ENCODE measurements around the gene SLC5A10.

Gene SLC5A10

GRCh38 chr17:19005137-19005773 is 53.3 kb downstream of the SLC5A10 start:
- DNase-seq (ENCODE audit: low spot score): no peak
- no peak for TF ChIP-seq CTCF (IDR thresholded peaks at IDR 0.05; ENCODE audit: extremely low read depth, missing control alignments)

- no peak for TF ChIP-seq CTCF (IDR thresholded peaks at IDR 0.05; ENCODE audit: extremely low read depth, missing control alignments)
- no peak for DNase-seq (ENCODE audit: low spot score)
Measured at GRCh38 chr17:19005789-19006430, 53.9 kb downstream of the SLC5A10 start.

DNA sequence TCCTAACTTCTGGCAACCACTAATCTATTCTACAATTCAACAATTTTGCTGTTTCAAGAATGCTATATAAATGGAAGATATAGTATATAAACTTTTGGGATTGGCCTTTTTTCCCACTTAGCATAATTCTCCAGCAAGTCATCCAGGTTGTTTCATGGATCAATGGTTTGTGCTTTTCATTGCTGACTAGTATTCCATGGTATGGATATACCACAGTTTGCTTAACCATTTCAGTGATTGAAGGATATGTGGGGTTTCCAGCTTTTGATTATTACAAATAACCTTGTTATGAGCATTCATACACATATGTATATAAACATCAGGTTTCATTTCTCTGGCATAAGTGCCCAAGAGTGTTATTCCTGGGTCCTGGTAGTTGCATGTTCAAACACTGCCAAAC is 54.7 kb downstream of the SLC5A10 start:
- no peak for DNase-seq (ENCODE audit: low spot score)
- no peak for TF ChIP-seq CTCF (IDR thresholded peaks at IDR 0.05; ENCODE audit: extremely low read depth, missing control alignments)

DNA sequence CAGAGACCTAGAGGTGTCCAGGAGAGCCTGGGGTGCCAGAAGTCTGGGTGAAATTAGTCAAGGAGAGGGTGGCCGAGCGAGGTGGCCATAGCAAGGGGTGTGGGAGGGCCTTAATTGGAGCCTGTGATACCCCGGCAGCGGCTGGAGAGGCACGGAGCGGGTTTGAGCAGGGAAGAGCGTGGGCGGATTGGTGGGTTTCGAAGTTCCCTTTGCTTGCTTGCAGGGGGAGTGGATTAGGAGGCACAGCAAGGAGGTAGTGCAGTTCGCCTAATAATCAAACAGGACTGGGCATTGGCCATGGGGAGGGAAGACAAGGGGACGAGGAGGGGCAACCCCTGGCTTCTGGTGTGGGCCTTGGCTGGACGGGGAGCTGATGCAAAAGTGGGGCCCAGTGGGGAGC is 58.0 kb downstream of the SLC5A10 start:
- TF ChIP-seq CTCF (IDR thresholded peaks at IDR 0.05; ENCODE audit: extremely low read depth, missing control alignments): no peak
- DNase-seq (ENCODE audit: low spot score): no peak

- no peak for DNase-seq (ENCODE audit: low spot score)
- no peak for TF ChIP-seq CTCF (IDR thresholded peaks at IDR 0.05; ENCODE audit: extremely low read depth, missing control alignments)
Measured at GRCh38 chr17:19010729-19011505, 59.0 kb downstream of the SLC5A10 start.

DNA sequence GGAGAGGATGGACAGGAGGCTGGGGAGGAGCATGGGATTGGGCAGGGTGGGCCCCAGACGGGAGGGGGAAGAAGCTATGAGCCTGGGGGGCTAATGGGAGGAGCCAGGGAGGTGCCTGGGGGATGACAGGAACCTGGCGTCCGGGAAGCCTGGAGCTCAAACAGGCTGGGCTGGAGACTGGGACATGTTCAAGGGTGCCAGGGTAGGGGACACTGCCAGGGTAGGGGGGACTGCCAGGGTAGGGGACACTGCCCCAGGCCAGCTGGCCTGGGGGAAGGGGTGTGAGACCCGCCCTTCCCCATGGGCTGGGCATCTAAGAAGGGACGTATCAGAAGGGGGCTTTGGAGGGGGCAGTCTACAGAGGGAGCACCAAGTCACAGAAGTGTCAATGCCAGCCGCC is 59.6 kb downstream of the SLC5A10 start:
- no peak for DNase-seq (ENCODE audit: low spot score)
- TF ChIP-seq CTCF (IDR thresholded peaks at IDR 0.05; ENCODE audit: extremely low read depth, missing control alignments): no peak

Data from GM20000 (cell line).